ENCODE data around the gene NFIB.

GRCh38 chr9:14314424-14314928 lies 535 bp upstream of the NFIB start:
- TF ChIP-seq EZH2 (IDR thresholded peaks at IDR 0.05; ENCODE audit: low read depth, low read length, severe bottlenecking), result no peak
- TF ChIP-seq CTCF (IDR thresholded peaks at IDR 0.05; ENCODE audit: control extremely low read depth in 1 of 3, insufficient read depth in 1 of 3, low read depth in 1 of 3, low read length in 3 of 3), result no peak
- no peak for TF ChIP-seq SRF (IDR thresholded peaks at IDR 0.05; ENCODE audit: low read depth, low read length)
- no peak for TF ChIP-seq EP300 (IDR thresholded peaks at IDR 0.05; ENCODE audit: borderline replicate concordance in 1 of 2, low read depth in 2 of 2, low read length in 2 of 2)
- no peak for TF ChIP-seq RAD21 (IDR thresholded peaks at IDR 0.05 in 1 of 2, conservative IDR thresholded peaks at IDR 0.05 in 1 of 2; ENCODE audit: low read depth in 2 of 2, low read length in 2 of 2)
- TF ChIP-seq BACH1 (IDR thresholded peaks at IDR 0.05; ENCODE audit: low read length), result no peak
- TF ChIP-seq POLR2A (IDR thresholded peaks at IDR 0.05; ENCODE audit: control extremely low read depth in 1 of 2, low read depth in 2 of 2, low read length in 2 of 2), result peak in 1 of 2 experiments; percentile 47; a peak in 1 of 3 replicates
